ENCODE measurements around the gene NTN4.

- TF ChIP-seq HCFC1 (IDR thresholded peaks at IDR 0.05; ENCODE audit: low read length) (no peak), POLR2AphosphoS5 (IDR thresholded peaks at IDR 0.05; ENCODE audit: low read length) (no peak), ZNF274 (IDR thresholded peaks at IDR 0.05; ENCODE audit: insufficient read depth, insufficient read length) (no peak), EP300 (IDR thresholded peaks at IDR 0.05; ENCODE audit: borderline replicate concordance in 1 of 2, control insufficient read depth in 1 of 2, low read depth in 2 of 2, low read length in 2 of 2) (no peak), CREM (IDR thresholded peaks at IDR 0.05; ENCODE audit: low read depth) (no peak)
Measured at GRCh38 chr12:95759718-95760117, 30.8 kb downstream of the NTN4 start.
